ENCODE results near the gene GGT6.

The GGT6 gene

GRCh38 chr17:4548061-4548461 is 12.3 kb downstream of the GGT6 start:
- Histone ChIP-seq H3K4me1 (ENCODE audit: low read length) (no peaks in the 10 kb centered on the region), H3K27me3 (ENCODE audit: low read depth, low read length) (no peaks in the 10 kb centered on the region), H3K36me3 (replicated peaks; ENCODE audit: low read depth, low read length) (peaks cover 26% of the 10 kb centered on the region), H3K79me2 (ENCODE audit: low read length) (peaks cover 15% of the 10 kb centered on the region), H3K9ac (ENCODE audit: low read length) (no peak overlapping the region), H3K4me2 (ENCODE audit: low read length) (no peak overlapping the region), H3K9me3 (ENCODE audit: insufficient read depth, low read length) (no peaks in the 10 kb centered on the region), H3K27ac (ENCODE audit: low read length) (no peak overlapping the region), H3K4me3 (ENCODE audit: low read length) (no peak overlapping the region), H4K20me1 (ENCODE audit: insufficient read depth, low read length) (no peaks in the 10 kb centered on the region), H2AFZ (ENCODE audit: low read depth, low read length) (no peak overlapping the region)
- TF ChIP-seq CTCF (IDR thresholded peaks at IDR 0.05; ENCODE audit: low read depth, low read length), result no peak
- TF ChIP-seq EZH2phosphoT487 (IDR thresholded peaks at IDR 0.05; ENCODE audit: low read depth), result no peak

GRCh38 chr17:4547118-4547906 is 13.1 kb downstream of the GGT6 start:
- Histone ChIP-seq H3K36me3 (replicated peaks; ENCODE audit: low read depth, low read length) (peaks cover 24% of the 10 kb centered on the region), H3K27me3 (ENCODE audit: low read depth, low read length) (no peaks in the 10 kb centered on the region), H4K20me1 (ENCODE audit: insufficient read depth, low read length) (no peaks in the 10 kb centered on the region), H3K27ac (ENCODE audit: low read length) (no peak overlapping the region), H3K9ac (ENCODE audit: low read length) (no peak overlapping the region), H3K9me3 (ENCODE audit: insufficient read depth, low read length) (no peaks in the 10 kb centered on the region), H3K79me2 (ENCODE audit: low read length) (peaks cover 10% of the 10 kb centered on the region), H3K4me3 (ENCODE audit: low read length) (no peak overlapping the region), H3K4me2 (ENCODE audit: low read length) (no peak overlapping the region), H2AFZ (ENCODE audit: low read depth, low read length) (no peak overlapping the region), H3K4me1 (ENCODE audit: low read length) (no peaks in the 10 kb centered on the region)
- TF ChIP-seq EZH2phosphoT487 (IDR thresholded peaks at IDR 0.05; ENCODE audit: low read depth) (no peak), CTCF (IDR thresholded peaks at IDR 0.05; ENCODE audit: low read depth, low read length) (no peak)

- H3K9me3 ChIP-seq (ENCODE audit: insufficient read depth, low read length), result no peaks in the 10 kb centered on the region
- H2AFZ ChIP-seq (ENCODE audit: low read depth, low read length), result no peak overlapping the region
- H3K79me2 ChIP-seq (ENCODE audit: low read length), result no peaks in the 10 kb centered on the region
- H3K9ac ChIP-seq (ENCODE audit: low read length), result no peak overlapping the region
- H3K4me3 ChIP-seq (ENCODE audit: low read length), result no peak overlapping the region
- H3K4me2 ChIP-seq (ENCODE audit: low read length), result no peak overlapping the region
- TF ChIP-seq EZH2phosphoT487 (IDR thresholded peaks at IDR 0.05; ENCODE audit: low read depth) (no peak), CTCF (IDR thresholded peaks at IDR 0.05; ENCODE audit: low read depth, low read length) (no peak)
- H4K20me1 ChIP-seq (ENCODE audit: insufficient read depth, low read length), result no peaks in the 10 kb centered on the region
- peaks cover 9% of the 10 kb centered on the region for H3K36me3 ChIP-seq (replicated peaks; ENCODE audit: low read depth, low read length)
- no peaks in the 10 kb centered on the region for H3K4me1 ChIP-seq (ENCODE audit: low read length)
- H3K27me3 ChIP-seq (ENCODE audit: low read depth, low read length), result no peaks in the 10 kb centered on the region
- H3K27ac ChIP-seq (ENCODE audit: low read length), result no peak overlapping the region
These were observed 15.0 kb downstream of the GGT6 start for GRCh38 chr17:4545217-4545951.

GRCh38 chr17:4544951-4545216 is 15.5 kb downstream of the GGT6 start:
- H4K20me1 ChIP-seq (ENCODE audit: insufficient read depth, low read length), result no peaks in the 10 kb centered on the region
- H3K4me3 ChIP-seq (ENCODE audit: low read length), result no peak overlapping the region
- H2AFZ ChIP-seq (ENCODE audit: low read depth, low read length), result no peak overlapping the region
- H3K36me3 ChIP-seq (replicated peaks; ENCODE audit: low read depth, low read length), result peaks cover 4% of the 10 kb centered on the region
- no peaks in the 10 kb centered on the region for H3K79me2 ChIP-seq (ENCODE audit: low read length)
- no peak overlapping the region for H3K9ac ChIP-seq (ENCODE audit: low read length)
- no peak overlapping the region for H3K4me2 ChIP-seq (ENCODE audit: low read length)
- no peaks in the 10 kb centered on the region for H3K9me3 ChIP-seq (ENCODE audit: insufficient read depth, low read length)
- no peak overlapping the region for H3K27ac ChIP-seq (ENCODE audit: low read length)
- H3K4me1 ChIP-seq (ENCODE audit: low read length), result no peaks in the 10 kb centered on the region
- no peak for TF ChIP-seq EZH2phosphoT487 (IDR thresholded peaks at IDR 0.05; ENCODE audit: low read depth)
- no peak for TF ChIP-seq CTCF (IDR thresholded peaks at IDR 0.05; ENCODE audit: low read depth, low read length)
- H3K27me3 ChIP-seq (ENCODE audit: low read depth, low read length), result no peaks in the 10 kb centered on the region

Measured in OCI-LY3 (cell line).